Fibroblast of villous mesenchyme (primary cell): ENCODE results near the gene RNF215. TPM values are rescaled to one million over a fixed set of nuclear protein-coding genes. Genes with fewer than 3 reads are reported as not detected.

Experiments used
- DNase-seq: peaks from one replicate; pipeline ENCODE4 v3.0.0-alpha.2; 2010; ENCODE audit warnings: low read depth
- H3K4me3 ChIP-seq: 2 replicates; pipeline ENCODE4 v1.5.1; 2011; ENCODE audit warnings: low read depth, mild to moderate bottlenecking, low read length
- CTCF ChIP-seq: IDR thresholded peaks from 2 replicates; pipeline ENCODE4 v1.5.1; 2012; ENCODE audit warnings: low read depth, mild to moderate bottlenecking, low read length; ENCODE audit not compliant: insufficient read depth
- total RNA-seq: library from RNA; depleted of rRNA; stranded (reverse); fragments of >200 nt; gene quantifications from 2 replicates; pipeline ENCODE4 v1.2.3, GENCODE V29; 2012

Gene RNF215
- total RNA-seq, 1 donor = 20.3 TPM

- DNase-seq = no peak
- no peak overlapping the region for H3K4me3 ChIP-seq
- TF ChIP-seq CTCF = no peak
Observed at GRCh38 chr22:30373331-30374325, 13.6 kb downstream of the RNF215 start.

- H3K4me3 ChIP-seq = no peak overlapping the region
- no peak for DNase-seq
- TF ChIP-seq CTCF = no peak
Observed at GRCh38 chr22:30372915-30373314, 14.3 kb downstream of the RNF215 start.

- no peak for TF ChIP-seq CTCF
- H3K4me3 ChIP-seq = no peak overlapping the region
- DNase-seq = no peak
Observed at GRCh38 chr22:30371981-30372380, 15.2 kb downstream of the RNF215 start.

- no peak overlapping the region for H3K4me3 ChIP-seq
- no peak for TF ChIP-seq CTCF
- DNase-seq = no peak
Observed at GRCh38 chr22:30371321-30371720, 15.9 kb downstream of the RNF215 start.

GRCh38 chr22:30370641-30371230 lies 16.5 kb downstream of the RNF215 start:
- no peak for DNase-seq
- no peak overlapping the region for H3K4me3 ChIP-seq
- TF ChIP-seq CTCF = no peak

GRCh38 chr22:30368420-30368819 lies 18.8 kb downstream of the RNF215 start:
- H3K4me3 ChIP-seq = no peak overlapping the region
- DNase-seq = no peak
- TF ChIP-seq CTCF = no peak

- no peak for TF ChIP-seq CTCF
- H3K4me3 ChIP-seq = no peak overlapping the region
- DNase-seq = no peak
Observed at GRCh38 chr22:30365891-30366290, 21.3 kb downstream of the RNF215 start.
